NCI-H1105 treated with DMSO at 0.1 percent for 48 hours (cell line): ENCODE data around the gene EIF3B.
"Not testable (repeated sequence)": the region's sequence is repeated elsewhere in the genome, so short reads cannot be mapped to it uniquely, and the experiment has no call there.

Experiments used
- DNase-seq: peaks from one replicate; lab custom pipeline; 2025; lab: John Stamatoyannopoulos, UW

The EIF3B gene

DNA sequence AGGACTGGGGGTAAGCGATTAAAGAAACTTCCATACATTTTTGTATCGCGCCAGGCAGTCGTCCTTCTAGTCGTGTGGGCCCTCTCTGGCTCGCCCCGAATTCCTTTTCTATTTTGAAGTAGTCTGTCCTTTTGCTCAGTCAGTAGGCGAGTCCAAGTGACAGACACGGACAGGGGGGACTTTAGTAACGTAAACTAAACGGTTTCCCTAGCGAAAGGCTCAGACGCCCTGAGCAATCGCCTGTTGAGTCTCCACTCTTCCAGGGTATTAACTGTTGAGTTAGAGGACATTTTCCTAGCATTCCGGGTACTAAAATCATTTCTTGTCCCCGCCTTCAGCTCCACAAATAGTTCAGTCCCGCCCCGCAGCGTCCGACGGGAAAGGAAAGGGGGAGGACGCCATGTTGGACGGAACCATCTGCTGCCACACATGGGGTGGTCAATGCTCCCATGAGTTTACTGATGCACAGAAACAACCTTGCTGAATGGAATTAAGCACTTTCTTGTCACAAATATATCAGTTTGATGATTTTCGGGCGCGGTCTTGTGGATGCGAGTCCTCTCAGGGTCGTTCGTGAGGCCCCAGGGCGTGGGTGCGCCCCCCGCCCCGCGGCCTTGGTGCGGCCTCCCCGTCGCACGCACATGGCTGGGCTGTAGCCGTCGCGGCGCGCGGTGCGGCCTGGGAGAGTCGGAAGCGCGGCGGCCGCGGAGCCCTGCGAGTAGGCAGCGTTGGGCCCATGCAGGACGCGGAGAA lies at the start of gene EIF3B:
EIF3B (plus strand) TSS at position 642 of the 753 bp plus-strand sequence; CDS start at position 737, 95 bp downstream.
- DNase-seq: peak; percentile 92

DNA sequence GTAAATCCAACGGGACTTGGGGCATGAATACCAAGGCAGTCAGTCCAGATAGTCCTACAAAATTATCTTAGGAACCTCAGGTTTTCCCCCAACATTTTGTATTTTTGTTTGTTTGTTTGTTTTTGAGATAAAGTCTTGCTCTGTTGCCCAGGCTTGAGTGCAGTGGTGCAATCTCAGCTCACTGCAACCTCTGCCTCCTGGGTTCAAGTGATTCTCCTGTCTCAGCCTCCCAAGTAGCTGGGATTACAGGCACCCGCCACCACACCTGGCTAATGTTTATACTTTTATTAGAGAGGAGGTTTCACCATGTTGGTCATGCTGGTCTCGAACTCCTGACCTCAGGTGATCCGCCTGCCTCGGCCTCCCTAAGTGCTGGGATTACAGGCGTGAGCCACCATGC lies 49.4 kb upstream of the EIF3B start:
- DNase-seq: not testable (repeated sequence)

DNA sequence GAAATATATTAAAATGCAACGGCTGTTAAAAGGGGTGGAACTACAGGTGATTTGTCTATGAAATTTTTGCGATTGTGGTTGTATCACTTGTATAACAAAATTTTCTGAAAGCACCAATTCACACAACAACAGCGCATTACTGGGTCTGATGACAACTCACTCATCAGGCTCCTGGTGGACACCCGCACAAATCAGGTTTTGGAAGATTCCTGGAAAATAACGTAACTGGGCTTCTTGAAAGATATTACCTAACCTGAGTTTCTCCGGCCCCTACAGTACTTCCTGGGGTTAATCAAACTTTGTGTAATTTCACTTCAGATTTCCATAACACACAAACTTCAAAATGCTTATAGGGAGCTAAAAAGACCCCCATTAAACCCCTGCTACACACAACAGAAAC lies 47.9 kb upstream of the EIF3B start:
- no peak for DNase-seq

DNA sequence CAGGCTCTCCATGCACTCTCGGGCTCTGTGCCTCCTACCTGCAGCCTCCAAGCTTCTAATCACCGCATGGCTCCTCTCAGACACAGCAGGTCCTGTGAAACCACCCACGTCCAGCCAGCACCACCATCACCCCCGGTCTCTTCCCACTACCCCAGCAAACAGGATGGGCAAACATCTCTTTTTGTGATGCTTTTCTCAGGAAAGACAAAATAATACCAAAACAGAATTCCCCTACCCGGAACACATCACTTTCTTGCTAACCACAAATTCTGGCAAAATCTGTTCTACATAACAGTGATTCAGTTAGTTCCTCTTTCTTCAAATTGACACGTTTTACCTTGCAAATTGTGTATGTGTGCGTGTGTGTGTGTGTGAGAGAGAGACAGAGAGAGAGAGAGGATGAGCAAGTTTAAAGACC lies 46.9 kb upstream of the EIF3B start:
- DNase-seq: no peak

DNA sequence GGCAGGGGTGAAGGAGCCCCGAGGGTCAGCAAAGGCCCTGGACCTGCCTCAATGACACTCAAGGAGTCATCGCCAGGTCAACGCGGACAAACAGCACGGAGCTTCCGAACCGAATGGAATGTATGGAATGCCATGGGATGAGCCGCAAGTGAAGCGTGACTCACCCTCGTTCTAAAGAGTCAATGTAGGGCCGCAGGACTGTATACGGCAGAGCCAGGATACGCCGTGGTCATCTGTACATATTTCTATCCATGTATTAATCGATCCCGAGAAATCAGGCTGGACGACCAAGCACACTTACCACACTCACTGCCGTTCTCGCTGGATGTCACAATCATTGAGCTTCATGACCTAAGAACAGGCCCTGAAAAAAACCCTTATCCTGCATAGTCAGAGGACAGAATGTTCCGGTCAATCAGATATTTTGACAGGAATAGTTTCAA lies 44.7 kb upstream of the EIF3B start:
- no peak for DNase-seq

DNA sequence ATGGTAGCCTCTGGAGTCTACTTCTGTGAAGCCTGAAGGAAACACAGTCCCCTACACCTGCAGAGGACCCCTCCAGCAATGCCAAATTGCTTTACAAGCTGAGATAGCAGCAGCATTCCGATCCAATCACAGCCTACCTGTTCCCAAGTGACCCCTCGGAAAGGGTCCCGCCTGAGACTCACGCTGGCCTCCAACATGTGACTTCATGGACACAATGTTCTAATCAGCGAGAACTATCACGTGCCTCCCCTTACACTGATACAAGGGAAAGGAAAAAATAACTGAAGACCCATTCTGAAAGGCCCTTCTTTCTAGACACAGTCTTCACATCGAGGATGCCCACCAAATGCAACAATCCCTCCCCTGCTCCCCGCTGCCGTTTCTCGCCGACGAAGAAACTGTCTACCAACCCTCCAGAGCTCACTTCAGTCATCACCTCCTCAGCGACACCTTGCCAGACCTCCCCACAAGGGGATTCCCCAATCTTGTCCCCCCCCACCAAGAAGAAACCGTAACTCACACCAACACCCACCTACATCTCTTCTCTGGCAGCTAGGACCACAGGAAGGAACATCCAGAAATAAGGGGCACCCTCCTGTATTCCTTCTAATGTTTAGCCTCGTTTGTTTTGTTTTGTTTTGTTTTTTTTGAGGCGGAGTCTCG lies 42.2 kb upstream of the EIF3B start:
- DNase-seq: no peak

DNA sequence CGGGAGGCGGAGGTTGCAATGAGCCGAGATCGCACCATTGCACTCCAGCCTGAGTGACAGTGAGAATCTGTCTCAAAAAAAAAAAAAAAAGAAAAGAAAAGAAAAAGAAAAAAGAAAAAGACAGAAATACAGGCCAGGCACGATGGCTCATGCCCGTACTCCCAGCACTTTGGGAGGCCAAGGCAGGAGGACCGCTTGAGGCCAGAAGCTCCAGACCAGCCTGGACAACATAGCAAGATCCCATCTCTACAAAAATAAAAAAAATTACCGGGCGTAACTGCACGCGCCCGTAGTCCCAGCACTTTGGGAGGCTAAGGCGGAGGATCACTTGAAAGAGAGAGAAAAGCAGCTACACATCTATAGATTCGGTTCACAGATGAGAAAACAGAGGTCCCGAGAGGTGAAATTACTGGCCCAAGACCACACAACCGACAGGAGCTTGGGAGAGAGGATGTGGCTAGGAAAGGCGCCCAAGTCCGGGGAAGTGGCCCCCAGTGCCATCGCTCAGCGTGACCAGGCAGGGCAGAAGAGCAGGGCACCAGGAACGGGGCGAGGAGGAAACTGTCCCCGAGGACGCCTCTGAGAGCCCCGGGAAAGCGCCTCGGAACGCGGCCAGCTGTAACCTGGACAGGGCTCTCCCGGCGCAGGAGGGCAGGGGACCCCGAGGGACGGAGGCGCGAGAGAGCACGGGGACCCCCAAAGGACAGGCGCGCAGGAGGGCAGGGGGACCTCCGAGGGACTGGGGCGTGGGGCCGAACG lies 41.0 kb upstream of the EIF3B start:
- DNase-seq: no peak

DNA sequence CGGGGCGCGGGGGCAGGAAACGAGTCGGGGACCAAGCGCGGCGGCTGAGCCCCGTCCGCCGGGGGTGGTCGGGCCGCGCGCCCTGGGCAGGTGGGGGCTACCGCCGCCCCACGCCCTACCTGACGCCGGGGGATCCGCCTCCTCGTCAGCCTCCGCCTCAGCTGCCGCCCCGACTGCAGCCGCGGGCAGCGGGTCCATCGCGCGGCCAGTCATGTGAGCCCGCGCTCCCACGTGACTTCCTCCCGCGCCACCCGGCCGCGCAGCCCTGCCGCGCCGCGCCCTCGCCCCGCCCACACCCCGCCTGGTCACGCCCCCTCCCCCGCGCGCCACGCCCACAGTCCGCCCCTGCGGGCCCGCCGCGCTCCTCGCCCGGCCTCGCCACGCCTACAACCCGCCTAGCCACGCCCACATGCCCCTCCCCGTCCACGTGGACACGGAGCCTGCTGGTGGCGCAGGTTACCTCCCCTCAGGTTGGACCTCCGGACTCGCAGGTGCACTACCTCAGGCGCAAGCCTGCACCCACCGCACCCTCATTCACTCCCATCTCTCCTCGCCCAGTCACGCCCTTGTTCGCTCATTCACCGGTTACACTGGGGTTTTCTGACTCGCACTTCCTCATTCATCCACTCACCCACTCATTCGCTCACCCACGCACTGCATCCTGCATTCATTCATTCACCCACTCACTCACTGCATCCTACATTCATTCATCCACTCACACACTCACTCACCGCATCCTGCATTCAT lies 40.2 kb upstream of the EIF3B start, which contains the start of gene SNX8:
SNX8 (minus strand) TSS at position 233 of the 747 bp plus-strand sequence; CDS start at position 213, 20 bp downstream.
- DNase-seq: peak; percentile 91

DNA sequence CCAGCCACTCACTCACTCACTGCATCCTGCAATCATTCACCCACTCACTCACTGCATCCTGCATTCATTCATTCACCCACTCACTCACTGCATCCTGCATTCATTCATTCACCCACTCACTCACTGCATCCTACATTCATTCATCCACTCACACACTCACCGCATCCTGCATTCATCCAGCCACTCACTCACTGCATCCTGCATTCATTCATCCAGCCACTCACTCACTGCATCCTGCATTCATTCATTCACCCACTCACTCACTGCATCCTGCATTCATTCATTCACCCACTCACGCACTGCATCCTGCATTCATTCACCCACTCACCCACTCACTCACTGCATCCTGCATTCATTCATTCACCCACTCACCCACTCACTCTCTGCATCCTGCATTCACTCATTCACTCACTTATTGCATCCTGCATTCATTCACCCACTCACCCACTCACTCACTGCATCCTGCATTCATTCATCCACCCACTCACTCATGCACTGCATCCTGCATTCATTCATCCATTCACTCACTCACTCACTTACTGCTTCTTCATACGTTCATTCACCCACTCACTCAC lies 39.6 kb upstream of the EIF3B start:
- DNase-seq: not testable (repeated sequence)

DNA sequence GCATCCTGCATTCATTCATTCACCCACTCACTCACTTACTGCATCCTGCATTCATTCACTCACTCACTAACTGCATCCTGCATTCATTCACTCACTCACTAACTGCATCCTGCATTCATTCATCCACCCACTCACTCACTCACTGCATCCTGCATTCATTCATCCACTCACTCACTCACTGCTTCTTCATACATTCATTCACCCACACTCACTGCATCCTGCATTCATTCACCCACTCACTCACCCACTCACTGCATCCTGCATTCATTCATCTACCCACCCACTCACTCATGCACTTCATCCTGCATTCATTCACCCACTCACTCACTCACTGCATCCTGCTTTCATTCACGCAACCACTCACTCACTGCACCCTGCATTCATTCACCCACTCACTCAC lies 38.8 kb upstream of the EIF3B start:
- DNase-seq: no peak

DNA sequence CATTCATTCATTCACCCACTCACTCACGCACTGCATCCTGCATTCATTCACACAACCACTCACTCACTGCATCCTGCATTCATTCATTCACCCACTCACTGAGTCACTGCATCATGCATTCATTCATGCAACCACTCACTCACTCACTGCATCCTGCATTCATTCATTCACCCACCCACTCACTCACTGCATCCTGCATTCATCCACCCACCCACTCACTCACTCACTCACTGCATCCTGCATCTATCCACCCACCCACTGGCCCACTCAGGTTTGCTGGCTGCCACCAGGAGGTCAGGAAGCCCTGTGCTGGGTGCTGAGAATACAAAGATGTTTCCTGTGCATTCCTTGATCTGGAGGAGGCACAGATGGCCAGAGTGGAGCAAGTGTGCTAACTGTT lies 38.0 kb upstream of the EIF3B start:
- DNase-seq: no peak

DNA sequence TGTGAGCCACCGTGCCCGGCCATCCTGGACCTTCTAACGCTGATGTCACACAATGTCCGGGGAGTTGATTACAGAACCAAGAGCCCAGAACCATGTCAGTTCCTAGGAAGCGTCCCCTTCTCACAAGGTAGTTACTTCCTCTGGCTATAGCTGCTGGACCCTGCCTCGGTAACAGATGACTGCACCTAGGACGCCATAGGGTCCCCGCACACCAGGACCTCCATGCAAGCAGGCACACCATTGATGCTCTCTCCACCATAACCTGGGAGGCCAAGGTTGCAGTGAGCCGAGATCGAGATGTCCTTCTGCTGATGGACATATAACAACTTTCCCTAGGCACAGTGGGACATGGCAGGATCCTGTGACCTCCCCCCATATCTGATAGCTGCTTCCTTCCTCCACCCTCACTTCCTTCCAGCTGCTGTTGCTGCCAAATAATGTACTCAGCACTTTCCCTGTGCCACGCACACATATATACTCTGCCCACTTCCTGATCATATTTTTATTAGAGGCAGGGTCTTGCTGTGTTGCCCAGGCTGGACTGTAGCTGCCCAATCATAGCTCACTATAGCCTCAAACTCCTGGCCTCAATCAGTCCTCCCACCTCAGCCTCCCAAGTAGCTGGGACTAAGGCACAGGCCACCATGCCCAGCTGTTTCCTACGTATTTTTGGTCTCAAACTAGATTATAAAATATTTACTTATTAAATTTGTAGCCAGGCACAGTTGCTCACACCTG lies 36.9 kb upstream of the EIF3B start:
- no peak for DNase-seq

DNA sequence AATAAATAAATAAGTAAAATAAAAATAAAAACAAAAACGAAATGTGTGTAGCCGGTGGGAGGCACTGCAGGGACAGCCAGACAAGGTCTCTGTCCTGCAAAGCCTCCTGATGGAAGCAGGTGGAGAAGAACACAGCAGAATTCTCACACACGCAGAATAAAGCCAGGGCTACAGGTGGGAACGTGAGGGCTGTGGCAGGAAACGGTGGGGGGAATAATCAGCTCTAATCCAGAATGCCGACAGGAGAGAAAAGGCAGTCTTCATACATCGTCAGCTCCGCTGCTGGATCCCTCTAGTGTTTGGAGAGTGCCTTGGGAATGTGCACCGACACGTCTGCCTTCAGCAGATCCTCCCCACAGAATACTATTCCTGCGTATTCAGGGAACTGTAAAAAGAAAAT lies 33.6 kb upstream of the EIF3B start:
- no peak for DNase-seq

DNA sequence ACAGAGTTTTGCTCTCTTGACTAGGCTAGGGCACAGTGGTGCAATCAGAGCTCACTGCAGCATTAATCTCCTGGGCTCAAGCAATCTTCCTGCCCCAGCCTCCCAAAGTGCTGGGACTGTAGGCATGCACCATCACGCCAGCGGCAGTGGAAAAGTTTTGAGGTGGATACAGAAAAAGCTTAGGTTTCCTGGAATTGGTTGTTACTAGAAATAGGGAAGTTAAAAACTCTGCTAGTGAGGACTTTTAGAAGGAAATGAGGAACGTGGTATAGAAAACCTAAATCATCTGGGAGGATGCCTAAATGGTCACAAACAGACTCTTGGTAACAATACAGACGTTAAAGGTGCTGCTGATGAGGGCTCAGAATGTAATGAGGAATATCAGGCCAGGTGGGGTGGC lies 29.5 kb upstream of the EIF3B start:
- no peak for DNase-seq

DNA sequence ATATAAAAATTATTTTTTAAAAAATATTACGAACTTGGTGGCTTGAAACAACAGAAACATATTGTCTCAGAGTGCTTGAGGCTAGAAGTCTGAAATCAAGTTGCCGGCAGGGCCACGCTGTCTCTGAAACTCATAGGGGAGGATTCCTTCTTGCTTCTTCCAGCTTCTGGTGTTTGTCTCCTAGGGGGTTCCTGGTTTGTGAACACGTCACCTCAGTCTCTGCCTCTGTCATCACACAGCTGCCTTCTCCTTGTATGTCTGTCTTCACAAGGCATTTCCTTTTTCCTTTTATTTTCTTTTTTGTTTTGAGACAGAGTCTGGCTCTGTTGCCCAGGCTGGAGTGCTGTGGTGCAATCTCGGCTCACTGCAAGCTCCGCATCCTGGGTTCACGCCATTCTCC lies 27.7 kb upstream of the EIF3B start:
- no peak for DNase-seq

DNA sequence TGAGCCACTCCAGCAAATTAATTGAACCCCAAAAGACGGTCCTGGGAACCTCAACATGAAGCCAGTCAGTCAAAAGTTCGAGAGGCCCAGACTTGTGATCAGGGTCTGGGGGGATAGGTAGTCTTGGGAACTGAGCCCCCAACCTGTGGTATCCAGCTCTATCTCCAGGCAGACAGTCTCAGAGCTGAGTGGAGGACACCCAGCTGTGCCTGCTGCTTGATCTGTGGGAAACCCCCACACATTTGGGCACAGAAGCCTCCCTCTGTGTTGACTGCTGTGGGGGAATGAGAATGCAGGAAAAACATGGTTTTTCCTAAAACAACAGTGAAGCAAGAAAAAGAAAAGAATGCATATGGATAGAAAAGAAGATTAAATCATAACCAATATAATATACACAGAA lies 24.1 kb upstream of the EIF3B start:
- no peak for DNase-seq

DNA sequence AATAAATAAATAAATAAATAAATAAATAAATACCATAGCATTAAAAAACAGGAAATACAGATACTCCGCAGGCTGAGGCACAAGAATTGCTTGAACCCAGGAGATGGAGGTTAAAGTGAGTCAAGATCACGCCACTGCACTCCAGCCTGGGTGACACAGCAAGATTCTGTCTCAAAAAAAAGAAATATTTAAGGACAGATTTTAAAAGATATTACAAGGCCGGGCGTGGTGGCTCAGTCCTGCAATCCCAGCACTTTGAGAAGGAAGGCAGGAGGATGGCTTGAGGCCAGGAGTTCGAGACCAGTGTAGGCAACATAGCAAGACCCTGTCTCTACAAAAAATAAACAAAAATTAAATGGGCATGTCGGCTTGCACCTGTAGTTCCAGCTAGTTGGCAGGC lies 22.9 kb upstream of the EIF3B start:
- DNase-seq: no peak

DNA sequence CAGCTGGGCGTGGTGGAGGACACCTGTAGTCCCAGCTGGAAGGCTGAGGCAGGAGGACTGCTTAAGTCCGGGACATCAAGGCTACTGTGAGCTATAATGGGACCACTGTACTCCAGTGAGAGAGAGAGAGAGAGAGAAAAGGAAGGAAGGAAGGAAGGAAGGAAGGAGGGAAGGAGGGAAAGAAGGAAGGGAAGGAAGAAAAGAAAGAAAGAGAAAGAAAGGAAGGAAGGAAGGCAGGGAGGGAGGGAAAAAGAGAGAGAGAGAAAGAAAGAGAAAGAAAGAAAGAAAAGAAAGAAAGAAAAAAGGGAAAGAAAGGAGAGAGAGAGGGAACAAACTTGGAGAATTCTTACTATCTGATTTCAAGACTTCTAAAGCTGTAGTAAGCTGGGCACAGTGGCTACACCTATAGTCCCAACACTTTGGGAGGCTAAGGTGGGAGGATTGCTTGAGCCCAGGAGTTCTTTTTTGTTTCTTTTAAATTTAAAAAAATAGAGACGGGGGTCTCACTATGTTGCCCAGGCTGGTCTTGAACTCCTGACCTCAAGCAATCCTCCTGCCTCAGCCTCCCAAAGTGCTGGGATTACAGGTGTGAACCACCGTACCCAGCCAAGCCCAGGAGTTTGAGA lies 21.9 kb upstream of the EIF3B start:
- DNase-seq: not testable (repeated sequence)

DNA sequence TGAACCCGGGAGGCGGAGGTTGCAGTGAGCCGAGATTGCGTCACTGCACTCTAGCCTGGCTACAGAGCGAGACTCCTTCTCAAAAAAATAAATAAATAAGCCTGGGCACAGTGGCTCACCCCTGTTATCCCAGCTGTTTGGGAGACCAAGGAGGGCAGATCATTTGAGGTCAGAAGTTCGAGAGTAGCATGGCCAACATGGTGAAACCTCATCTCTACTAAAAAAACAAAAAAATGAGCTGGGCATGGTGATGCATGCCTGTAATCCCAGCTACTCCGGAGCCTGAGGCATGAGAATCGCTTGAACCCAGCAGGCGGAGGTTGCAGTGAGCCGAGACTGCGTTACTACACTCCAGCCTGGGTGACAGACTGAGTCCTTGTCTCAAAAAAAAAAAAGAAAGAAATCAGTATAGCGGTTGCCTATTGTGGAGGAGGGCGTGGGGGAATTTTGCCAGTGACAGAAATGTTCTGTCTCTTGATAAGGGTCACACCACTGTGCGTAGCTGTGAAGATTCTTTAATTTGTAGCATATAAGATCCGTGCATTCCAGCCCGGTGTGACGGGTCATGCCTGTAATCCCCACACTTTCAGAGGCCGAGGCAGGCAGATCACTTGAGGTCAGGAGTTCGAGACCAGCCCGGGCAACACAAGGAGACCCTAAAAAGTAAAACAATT lies 17.9 kb upstream of the EIF3B start:
- no peak for DNase-seq
